Activated CD4-positive, alpha-beta T cell treated with anti-CD3 and anti-CD28 coated beads, Interleukin-2, Interleukin-6, amounts not matched to agents 100 ng/mL and 50 ng/mL, durations not matched to agents 16 hours and 8 hours (primary cell): Measurements from ENCODE around the gene ADCY10.
"Not testable (repeated sequence)": the region's sequence is repeated elsewhere in the genome, so short reads cannot be mapped to it uniquely, and the experiment has no call there.

Source experiments
- DNase-seq: peaks from one replicate; pipeline ENCODE4 v3.0.0-alpha.2; 2020

Gene ADCY10

DNA sequence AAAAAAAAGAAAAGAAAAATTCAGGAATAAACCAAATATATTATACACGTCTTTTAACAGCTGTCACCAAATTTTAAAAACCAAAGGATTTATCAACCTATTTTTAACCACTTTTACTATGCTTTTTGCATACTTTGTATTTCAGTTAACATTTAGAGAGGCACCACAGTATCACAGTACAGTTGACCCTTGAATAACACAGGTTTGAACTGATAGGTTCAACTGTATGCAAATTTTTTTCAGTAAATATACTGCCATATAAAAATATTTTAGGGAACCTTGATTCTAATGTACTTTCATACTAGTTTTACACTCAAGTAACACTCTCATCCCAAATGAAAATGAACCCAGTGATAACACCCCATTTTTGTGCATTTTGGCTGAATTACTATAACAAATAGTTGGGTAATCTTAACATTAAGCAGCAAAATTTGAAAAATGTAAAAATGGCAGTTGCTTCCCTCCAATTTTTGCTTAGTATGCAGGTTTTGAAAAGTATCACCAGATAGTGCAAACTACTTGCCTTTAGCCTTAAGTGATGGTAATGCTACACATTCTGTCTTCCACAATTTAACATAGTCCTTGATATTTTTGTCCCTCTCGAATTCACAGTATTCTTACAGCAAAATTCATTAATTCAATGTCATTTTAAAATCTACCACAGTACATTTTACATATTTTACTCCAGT, 10.8 kb upstream of the ADCY10 start:
- no peak for DNase-seq

DNA sequence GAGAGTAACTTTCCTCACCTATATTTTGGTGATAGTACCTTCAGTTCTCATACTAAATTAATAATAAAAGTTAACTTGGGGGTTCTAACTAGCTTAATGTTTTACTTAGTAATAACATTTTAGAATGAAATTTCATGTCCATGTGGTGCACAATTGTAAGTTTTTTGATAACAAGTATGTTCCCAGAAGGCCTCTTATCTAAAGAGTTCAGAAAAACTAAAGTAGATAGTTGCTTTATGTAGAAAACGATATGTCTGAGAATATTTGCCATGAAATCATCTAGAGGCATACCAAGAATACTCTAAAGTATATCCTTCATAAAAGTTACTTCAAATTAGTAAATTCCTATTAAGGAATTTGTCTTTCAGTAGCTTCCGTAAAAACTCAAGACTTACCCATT, 10.2 kb upstream of the ADCY10 start:
- DNase-seq, result no peak

DNA sequence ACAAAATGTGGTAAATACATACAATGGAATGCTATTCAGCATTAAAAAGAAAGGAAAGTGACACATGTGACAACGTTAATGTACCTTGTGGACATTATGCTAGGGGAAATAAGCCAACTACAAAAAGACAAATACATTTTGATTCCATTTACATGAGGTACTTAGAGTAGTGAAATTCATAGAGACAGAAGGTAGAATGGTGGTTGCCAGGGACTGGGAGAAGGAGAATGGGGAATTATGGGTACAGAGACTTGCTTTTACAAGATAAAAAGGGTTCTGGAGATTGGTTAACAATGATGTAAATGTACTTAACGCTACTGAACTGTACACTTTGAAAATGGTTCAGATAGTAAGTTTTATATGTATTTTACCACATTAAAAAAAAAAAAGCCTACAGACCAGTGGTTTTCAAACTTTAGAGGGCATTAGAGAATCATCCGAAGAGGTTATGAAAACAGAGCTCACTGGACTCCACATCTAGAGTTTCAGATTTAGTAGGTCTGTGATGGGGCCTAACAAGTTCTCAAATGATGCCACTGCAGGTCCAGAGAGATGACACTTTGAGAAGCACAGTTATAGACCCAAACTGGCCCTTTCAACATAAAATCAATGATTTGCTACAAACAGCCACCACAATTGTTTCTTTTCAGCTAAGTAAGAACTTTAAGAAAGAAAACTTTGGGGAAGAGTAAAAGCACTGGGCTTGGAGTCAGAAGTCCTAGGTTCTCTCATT, 9.6 kb upstream of the ADCY10 start:
- DNase-seq, result no peak

DNA sequence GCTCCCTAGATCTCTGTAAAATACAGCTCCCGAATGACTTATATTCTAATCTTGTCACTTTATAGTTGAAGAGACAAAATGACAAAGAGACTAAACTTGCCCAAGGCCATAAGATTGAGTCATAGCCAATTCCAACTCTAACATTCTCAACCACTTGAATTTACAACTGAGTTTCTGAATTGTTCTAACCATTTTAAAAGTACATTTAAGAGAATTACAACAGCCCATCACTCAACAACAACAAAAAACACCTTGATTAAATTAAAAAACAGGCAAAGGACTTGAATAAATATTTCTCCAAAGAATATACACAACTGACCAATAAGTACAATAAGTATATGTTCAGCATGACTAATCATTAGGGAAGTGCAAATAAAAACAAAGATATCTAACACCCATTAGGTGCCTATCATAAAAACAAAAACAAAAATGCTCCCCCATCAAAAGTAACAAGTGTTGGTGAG, 8.7 kb upstream of the ADCY10 start:
- no peak for DNase-seq

DNA sequence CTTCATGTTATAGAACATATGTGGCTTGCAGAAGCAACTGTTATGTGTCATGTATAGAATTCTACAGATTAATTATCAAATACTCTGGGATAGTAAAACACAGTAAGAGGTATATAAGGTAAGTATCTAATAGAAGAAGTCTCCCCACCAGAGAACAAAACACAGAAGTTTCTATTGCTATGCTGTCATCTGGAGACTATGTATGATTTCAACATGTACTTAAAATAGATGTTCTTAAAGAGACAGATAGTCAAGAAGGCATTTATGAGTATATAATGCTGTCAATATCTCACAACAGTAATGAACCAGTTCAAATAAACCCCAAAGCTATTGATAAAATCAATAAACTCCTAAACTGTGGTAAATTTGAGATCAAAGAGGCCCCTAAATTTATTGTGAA, 8.1 kb upstream of the ADCY10 start:
- DNase-seq, result no peak

DNA sequence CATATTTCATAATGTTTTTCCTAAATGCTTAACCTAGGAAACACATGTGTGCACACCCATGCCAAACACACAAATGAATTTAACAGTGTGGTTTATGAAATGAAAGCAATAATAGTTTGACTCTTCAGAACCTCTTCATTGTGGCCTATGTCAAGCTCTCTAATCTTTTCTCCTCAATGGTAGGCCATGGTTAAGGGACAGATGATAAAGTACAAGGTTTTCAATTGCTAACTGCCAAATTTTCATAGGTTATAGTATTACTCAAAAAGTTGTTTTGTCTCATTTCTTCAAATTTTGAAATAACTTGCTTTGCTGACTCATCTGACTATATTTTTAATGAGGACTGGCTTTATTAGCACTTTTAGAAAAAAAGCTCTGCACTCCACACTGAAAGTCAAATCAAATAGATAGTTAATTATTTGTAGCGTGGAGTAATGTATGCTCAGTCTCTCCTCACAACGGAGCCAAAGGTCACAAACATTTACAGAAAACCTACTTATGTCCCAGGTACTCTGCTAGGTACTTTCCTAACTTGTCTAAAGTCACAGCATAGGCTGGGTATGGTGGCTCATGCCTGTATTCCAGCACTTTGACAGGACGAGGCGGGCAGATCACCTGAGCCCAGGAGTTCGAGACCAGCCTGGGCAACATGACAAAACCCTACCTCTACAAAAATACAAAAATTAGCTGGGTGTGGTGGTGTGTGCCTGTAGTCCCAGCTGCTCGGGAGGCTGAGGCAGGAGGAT, 3.0 kb upstream of the ADCY10 start:
- DNase-seq, result no peak

DNA sequence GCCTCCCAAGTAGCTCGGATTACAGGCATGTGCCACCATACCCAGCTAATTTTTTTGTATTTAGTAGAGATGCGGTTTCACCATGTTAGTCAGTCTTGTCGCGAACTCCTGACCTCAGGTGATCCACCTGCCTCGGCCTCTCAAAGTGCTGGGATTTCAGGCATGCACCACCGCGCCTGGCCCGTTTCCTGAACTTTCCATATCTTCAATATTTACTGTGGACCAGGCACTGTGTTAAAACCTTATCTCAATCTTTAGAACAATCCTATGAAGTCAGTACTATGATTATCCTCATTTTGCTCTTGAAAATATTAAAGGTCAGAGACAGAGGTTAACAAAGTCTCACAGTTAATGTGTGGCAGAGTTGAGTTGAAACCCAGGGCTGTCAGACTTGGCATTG, 1.6 kb upstream of the ADCY10 start:
- no peak for DNase-seq

DNA sequence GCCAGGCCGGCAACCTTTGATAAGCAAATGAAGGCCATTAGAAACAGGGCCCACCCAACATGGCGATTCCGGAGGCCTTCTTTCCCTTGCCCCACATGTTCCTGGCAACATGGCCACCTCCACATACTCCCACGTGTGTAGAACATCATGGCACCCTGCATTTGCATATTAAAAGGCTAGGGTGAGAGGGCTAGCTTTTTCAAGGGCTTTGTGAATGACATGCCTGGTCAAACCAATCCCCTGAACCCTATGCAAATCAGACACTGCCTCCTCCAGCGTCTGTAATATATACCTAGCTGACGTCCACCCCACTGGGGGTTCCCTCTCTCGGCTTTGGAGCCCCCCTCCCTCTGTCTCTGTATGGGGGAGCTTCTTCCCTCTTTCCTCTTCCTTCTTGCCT, 1.6 kb downstream of the ADCY10 start:
- no peak for DNase-seq

DNA sequence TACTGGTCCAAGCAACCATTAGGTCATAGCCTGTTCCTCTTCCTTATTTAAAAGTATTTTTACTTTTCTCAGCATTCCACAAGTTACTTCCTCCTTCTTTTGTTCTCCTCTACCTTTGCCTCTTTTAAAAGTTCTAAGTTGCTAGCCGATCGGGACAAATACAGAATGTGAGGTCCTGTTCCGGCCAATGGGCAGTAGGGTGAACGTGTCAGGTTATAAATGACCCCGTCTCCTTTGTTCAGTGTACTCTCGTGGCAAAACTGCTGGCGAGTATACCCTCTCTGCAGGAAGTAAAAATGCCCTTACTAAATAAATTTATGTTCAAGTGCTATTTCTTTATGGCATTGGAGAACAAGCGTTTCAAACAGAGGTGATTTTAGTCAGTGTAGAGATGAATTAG, 2.5 kb downstream of the ADCY10 start:
- no peak for DNase-seq

DNA sequence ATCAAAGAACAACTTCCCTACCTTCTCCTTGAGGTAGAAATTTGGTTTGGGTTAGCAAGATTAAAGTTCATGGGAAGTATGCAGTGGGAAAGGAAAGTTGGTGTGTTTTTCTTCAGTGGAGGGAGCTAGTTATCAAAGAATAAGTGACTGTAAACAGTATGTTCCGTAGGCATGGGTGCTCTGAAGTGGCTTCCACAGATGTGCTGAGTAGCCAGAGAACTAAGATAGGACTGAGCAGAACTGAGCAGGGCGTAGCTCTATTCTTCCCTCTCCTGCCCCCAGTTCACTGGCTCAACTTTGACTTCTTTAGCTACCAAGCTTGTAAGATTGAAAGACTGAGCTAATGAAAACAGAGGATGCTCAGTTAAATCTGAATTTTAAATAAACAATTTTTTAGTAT, 3.4 kb downstream of the ADCY10 start:
- DNase-seq, result no peak

DNA sequence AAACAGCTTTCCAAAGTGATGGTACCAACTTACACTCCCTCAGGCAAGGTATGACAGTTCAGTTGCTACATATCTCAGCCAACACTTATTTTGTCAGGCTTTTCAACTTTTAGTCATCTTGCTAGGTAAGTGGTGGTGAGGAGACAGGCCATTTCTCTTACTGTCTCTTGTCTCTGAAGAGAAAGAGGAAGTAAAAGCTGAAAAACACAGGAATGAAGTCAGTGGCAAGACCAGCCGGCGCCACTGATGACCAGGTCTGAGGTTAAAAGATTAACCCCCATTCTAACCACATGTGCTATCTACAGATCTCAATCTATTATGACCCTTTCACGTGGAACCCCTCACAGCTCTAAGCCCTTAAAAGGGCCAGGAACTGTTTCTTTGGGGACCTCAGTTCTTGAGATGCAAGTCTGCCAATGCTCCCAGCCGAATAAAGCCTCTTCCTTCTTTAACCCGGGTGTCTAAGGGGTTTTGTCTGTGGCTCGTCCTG, 4.2 kb downstream of the ADCY10 start:
- DNase-seq, result no peak

DNA sequence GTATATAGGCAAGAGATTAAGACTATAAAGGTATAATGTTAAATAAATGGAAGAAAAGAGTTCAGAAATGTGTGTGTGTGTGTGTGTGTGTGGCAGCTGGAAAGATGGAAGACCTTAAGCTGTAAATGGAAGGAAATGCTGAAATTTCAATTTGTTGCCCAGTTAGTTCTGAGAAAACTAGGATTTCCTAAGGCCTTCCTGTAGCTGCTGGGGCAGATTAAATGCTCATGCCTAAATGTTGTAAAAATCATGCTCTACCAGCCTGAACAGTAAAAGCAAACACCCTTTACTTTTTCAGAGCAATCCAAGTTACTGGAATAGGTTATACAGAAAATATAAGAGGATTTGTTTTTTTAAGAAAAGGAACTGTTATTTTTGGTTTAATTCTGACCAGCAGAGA, 8.3 kb downstream of the ADCY10 start:
- DNase-seq, result no peak

DNA sequence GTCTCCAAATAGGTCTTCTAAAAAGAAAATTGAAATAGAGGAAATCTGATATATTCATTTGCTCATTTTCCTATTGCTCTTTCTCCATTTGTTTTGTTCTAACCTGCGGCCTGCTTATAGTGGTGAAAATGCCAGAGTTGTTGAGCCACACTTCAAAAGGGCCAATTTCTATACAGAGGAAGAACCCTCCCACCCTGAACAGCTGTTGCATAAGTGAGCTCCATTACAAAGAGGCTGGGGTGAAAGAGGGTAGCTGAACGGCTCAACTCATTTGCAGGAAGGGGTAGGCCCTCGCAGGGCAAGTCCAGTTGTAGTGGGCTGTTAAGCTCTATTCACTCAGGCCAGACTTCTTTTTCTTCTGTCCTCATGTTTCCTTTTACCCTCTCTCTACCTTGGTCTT, 8.8 kb downstream of the ADCY10 start:
- no peak for DNase-seq

DNA sequence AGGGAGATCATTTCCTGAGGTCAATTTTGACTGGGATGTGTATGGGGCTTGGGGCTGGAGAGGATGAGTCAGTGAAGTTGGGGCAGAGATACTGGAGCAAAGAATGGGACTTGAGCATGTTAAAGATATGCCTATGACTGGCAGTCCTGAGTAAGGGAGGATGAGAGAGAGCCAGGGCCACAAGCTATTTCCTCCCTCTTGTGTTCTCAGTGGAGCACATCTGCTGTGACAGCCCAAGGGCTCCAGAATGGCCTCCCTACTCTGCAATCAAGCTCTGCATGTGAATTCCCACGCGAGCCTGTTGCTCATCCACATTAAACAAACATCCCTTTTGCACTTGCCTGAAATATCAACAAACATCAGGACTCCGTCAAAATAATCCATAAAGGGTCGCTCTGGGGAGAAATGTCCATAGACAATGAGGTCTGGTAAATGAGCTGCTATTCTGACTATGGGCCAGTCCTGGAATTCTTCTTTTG, 9.2 kb downstream of the ADCY10 start:
- DNase-seq, result no peak

DNA sequence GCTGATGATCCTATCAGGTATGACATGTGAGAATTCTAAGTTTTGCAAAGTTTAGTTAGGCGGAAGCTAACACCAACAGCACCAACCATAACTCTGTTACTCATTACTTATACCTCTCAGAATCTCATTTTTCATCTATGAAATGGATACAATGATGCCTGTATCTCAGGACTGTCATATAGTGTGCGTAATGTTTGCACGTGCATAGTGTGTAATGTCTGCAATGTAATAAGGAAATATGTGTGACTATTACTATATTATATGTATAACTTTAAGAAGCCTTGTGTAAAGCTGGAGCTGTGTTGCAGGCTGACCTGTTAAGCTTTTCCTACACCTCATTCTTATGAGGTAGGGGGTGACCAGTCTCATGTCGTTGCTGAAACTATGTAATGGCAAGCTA, 13.0 kb downstream of the ADCY10 start:
- DNase-seq, result no peak

DNA sequence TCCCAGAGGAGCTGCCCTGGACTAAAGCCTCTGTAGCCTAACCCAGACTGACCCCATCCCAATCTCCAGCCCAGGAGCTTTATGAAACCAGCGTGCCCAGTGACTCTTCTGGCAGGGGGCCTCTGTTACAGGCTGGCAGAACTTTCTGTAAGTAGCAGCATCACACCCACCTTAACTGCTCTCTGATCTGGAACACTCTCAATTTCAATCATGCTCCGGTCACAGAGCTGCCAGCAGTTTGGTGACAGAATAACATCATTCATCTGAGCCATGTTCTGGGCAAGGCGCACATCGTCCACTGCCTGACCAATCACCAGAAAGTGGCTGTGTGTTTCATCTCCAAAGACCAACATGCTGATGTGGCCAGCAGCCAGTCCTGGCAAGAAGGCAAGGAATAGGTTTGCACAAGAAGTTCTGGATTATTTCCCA, 14.7 kb downstream of the ADCY10 start:
- no peak for DNase-seq

DNA sequence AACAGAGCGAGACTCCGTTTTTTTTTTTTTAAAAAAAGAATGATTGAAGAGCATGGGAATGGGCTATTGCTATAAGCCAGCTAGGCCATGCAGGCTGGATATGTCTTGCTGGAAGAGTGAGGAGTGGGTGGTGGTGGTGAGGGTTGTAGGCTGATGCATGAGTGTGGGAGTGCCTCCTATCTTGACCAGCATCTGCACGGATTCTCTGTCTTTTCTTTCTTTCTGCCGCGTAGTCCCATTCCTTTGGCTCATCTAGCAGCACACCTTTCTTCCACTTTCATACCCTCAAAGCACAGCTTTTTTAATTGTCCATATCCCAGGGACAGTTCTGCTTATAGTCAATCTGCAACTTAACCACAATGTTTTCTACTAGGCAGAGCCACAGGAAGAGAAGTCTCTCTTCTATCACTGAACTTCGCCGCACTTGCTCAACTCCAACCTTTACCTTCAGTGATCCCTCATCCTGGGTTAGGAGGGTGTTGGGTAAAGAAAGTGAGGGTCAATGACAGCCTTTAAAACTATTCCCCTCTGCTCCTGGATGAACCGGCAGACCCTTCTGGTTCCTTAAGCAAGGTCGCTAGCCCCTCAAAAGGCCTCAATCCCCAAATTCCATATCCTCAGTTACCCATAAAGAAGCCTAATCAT, 15.2 kb downstream of the ADCY10 start:
- DNase-seq, result no peak

DNA sequence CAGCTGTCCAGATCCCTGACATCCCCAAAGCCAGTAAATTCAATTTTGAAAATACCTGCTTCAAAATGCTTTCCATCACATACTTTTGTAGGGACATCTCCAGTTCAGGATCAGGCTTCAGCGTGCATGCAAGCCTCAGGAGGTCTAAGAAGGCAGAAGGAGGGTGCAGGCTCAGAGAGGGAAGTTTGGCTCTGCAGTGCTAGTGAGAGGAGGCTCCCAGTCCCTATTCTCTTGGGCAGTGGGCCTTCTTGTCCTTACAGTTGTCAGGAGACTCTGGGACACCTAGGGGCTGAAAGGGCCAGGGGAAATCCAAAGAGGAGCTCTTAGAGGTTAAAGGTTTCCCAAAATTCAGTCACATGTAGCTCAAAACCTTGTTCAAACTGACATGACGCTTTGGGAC, 20.1 kb downstream of the ADCY10 start:
- DNase-seq, result no peak

DNA sequence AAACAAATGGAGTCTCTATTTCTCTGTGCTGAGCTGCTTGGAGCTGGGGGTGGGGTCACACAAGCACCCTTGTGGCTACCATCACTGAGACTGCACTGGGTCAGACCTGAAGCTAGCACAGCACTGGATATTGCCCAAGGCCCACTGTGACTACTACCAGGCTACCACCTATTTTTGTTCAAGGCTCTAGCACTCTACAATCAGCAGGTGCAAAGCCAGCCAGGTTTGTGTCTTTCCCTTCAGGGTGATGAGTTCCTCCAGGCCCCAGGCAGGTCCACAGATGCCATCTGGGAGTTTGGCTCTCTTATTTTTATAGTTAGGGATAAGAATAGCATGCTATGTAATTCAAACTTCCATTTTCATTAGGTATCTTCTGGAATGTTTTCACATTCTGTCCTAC, 23.5 kb downstream of the ADCY10 start:
- DNase-seq, result no peak

DNA sequence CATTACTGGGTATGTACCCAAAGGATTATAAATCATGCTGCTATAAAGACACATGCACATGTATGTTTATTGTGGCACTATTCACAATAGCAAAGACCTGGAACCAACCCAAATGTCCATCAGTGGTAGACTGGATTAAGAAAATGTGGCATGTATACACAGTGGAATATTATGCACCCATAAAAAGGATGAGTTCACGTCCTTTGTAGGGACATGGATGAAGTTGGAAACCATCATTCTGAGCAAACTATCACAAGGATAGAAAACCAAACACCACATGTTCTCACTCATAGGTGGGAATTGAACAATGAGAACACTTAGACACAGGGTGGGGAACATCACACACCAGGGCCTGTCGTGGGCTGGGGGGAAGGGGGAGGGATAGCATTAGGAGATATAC, 26.7 kb downstream of the ADCY10 start:
- DNase-seq, result not testable (repeated sequence)

DNA sequence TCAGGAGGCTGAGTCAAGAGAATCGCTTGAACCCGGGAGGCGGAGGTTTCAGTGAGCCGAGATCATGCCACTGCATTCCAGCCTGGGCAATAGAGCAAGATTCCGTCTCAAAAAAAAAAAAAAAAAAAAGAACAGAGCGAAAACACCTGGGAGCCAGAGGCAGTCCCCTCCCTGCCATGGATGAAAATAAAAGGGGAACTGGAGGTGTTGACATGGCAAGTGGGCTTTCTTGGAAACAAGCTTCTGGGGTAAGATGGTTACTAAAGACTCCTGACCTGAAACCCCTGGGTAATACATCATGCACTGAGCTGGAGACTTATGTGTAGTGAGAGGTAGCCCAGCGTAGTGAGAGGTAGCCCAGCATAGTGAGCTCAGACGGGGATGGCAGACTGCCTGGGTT, 31.6 kb downstream of the ADCY10 start:
- DNase-seq, result no peak

DNA sequence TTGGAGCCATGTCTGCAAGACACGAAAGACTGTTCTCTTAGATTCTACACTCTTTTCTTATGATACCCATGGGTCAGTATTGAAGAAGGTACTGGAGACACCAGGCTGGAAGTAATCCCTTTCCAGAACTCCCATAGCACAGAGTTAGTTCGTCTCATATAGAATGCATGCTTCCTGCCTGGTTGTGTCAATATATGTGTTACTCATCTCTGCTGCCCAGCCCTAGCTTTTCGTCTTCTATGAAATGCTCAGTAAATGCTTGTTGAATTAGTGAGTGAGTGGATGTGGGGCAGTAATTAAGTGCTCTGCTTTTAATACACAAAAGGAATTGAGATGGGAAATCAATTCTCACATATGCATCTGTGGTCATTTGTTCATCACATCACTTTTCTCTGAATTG, 32.1 kb downstream of the ADCY10 start:
- DNase-seq, result no peak

DNA sequence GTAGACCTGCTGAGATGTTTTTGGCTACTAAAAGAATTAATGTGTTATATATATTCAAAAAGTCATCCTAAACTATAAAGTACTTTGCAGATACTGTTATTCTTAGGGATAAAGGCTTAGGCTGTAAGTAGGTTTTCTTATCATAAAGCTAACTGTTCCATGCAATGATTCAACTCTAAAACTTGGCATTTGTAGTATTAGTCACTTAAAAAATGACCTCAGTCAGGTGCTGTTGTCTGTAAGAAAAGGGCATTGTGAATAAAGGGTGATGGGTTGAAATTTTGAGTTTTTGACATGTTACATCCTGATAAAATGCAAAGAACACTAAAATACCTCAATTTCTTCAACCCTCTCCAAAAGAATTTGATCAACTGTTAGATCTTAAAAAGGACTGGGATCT, 32.9 kb downstream of the ADCY10 start:
- DNase-seq, result no peak
